Cortex of kidney (tissue), 1 donor: ENCODE measurements around the gene METTL27.
"Not testable (repeated sequence)": the region's sequence is repeated elsewhere in the genome, so short reads cannot be mapped to it uniquely, and the experiment has no call there.

ENCODE experiments used
- DNase-seq: peaks from one replicate; lab custom pipeline; 2025; lab: John Stamatoyannopoulos, UW

Gene METTL27

GRCh38 chr7:73842067-73842976 lies at the start of gene METTL27:
Gene METTL27, minus strand, starts transcription at chr7:73842516. Its CDS starts 376 bp downstream, at chr7:73842140.
- no peak for DNase-seq

- DNase-seq: no peak
Measured at GRCh38 chr7:73891178-73891885, 49.0 kb upstream of the METTL27 start.

GRCh38 chr7:73890555-73891147 lies 48.3 kb upstream of the METTL27 start:
- no peak for DNase-seq

GRCh38 chr7:73888959-73889358 lies 46.6 kb upstream of the METTL27 start:
- DNase-seq: no peak

GRCh38 chr7:73887762-73888161 lies 45.4 kb upstream of the METTL27 start:
- no peak for DNase-seq

- no peak for DNase-seq
Measured at GRCh38 chr7:73885975-73886798, 43.9 kb upstream of the METTL27 start.

- DNase-seq: no peak
Measured at GRCh38 chr7:73885433-73885974, 43.2 kb upstream of the METTL27 start.

GRCh38 chr7:73884867-73885422 lies 42.6 kb upstream of the METTL27 start:
- DNase-seq: not testable (repeated sequence)

GRCh38 chr7:73882047-73882402 lies 39.7 kb upstream of the METTL27 start:
- DNase-seq: no peak

GRCh38 chr7:73881352-73882046 lies 39.2 kb upstream of the METTL27 start:
- no peak for DNase-seq

- DNase-seq: no peak
Measured at GRCh38 chr7:73880755-73881328, 38.5 kb upstream of the METTL27 start.

- no peak for DNase-seq
Measured at GRCh38 chr7:73879977-73880681, 37.8 kb upstream of the METTL27 start.

- no peak for DNase-seq
Measured at GRCh38 chr7:73876973-73877372, 34.7 kb upstream of the METTL27 start.

GRCh38 chr7:73876361-73876760 lies 34.0 kb upstream of the METTL27 start:
- DNase-seq: no peak

GRCh38 chr7:73872056-73872908 lies 30.0 kb upstream of the METTL27 start:
- no peak for DNase-seq

- no peak for DNase-seq
Measured at GRCh38 chr7:73871163-73872011, 29.1 kb upstream of the METTL27 start.

- no peak for DNase-seq
Measured at GRCh38 chr7:73870041-73870492, 27.8 kb upstream of the METTL27 start.
